HG03025 (cell line): ENCODE results near the gene EFR3B.
"Not testable (repeated sequence)": the region's sequence is repeated elsewhere in the genome, so short reads cannot be mapped to it uniquely, and the experiment has no call there.

Source experiments
- ATAC-seq: cut with Tn5 transposase; IDR thresholded peaks from one replicate; pipeline ENCODE4 v1.9.1; 2021; ENCODE audit warnings: mild to moderate bottlenecking, moderate library complexity; ENCODE audit not compliant: unreplicated experiment, low FRiP score

EFR3B gene

DNA sequence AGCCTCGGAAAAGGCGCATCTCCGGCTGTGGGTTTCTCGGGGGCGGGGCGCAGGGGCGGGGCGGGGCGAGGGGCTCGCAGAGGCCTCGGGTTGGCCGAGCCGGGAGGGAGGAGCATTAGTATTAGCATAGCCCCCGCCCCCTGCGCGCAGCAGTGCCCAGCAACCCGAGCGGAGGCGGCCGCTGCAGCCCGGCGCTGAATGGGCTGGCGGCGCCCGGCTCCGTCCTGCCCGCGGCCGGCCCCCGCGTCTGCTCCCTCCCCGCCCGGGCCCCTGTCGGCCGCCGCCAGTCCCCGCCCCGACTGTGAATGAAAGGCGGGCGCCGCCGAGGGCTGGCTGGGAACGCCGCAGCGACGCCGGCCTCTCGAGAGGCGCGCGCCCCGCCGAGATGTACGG is at the start of gene EFR3B:
Gene EFR3B (plus strand): TSS at position 149 of the 393 bp plus-strand sequence. CDS start 237 bp downstream, at position 386.
- ATAC-seq, result peak; percentile 92

- ATAC-seq, result no peak
Measured at GRCh38 chr2:24993406-24994145, 48.3 kb upstream of the EFR3B start.

GRCh38 chr2:24994146-24994724 is 47.6 kb upstream of the EFR3B start:
- ATAC-seq, result no peak

DNA sequence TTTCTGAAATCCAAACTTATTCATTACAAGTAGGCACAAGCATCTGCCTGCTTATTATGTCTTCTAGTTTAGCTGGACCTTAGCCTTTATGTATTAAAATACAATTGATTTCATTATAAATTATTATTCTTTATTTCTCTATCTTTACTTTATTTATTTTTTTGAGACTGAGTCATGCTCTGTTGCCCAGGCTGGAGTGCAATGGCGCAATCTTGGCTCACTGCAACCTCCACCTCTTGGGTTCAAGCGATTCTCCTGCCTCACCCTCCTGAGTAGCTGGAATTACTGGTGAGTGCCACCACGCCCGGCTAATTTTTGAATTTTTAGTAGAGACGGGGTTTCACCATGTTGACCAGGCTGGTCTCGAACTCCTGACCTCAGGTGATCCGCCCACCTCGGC is 42.8 kb upstream of the EFR3B start:
- not testable (repeated sequence) for ATAC-seq

DNA sequence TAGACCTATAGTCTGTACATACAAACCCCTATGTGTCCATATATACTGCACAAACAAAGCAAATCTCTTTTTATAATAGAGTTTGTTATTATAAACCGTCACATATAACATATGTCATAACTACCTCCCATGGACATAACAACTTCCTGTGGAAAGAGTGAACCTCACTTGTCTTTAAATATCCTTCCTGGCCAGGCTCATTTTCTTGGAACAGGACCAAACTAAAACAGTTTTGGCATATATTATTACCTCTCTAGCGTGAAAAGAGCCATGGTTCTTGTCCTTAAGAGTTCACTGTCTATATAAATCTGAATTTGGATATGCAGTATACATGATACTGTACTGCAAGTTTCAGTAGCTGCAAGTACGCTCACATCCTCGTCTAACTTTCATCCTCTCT is 41.8 kb upstream of the EFR3B start:
- no peak for ATAC-seq

DNA sequence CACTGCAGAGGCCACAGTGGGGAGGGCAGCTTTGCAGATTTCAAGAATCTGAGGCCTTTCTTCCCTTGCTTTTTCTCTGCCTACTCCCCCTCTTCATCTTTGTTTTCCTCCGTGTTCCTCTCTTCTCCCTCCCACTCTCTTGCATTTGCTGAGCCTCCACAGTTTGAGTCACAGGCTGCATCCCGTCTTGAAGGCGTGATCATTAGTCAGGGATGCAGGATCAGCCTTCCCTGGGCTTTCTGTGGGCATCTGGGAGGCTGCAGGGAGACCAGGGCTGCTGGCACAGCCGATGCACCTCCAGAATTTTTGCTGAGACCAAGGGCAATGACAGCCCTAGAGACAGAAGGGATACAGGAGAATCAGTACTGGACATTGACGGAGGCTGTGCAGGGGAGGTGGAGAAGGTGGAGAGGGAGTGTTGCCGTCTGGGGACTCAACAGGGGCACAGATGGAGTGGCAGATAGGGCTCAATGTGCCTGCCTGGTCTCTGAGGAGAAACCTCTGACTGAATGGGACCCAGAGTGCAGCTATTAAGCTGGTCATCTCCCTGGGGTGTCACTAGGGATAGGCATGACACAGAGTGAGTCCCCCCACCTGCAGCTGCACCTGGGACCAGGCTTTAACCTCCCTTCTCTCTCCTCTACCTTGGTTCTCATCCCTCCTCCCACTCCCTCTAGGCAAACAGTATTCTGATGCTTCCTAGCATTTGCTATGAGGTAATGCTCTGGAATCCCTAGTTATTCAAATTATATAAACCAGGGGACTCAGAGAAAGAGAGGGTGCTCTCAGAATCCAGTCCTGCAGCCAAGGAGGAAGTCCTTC is 41.2 kb upstream of the EFR3B start:
- no peak for ATAC-seq

DNA sequence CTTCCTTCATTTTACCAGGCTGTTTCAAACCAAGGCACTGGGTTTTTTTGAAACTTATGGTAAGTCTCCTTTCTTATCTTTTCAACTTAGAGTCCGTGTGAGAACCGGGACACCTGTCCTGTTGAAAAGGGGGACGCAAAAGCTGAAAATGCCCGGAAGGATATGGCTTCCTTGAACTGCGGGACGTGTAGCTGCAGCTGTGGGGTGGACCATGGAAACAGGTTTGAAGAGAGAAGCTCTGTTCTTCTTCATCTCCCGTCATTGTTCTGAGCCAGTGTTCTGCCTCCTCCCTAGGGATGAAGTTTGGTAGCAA is 40.6 kb upstream of the EFR3B start:
- no peak for ATAC-seq

GRCh38 chr2:25002066-25002465 is 39.8 kb upstream of the EFR3B start:
- ATAC-seq, result no peak

- no peak for ATAC-seq
Measured at GRCh38 chr2:25009954-25010353, 31.9 kb upstream of the EFR3B start.

GRCh38 chr2:25011342-25011741 is 30.5 kb upstream of the EFR3B start:
- ATAC-seq, result not testable (repeated sequence)

GRCh38 chr2:25014631-25015030 is 27.2 kb upstream of the EFR3B start:
- ATAC-seq, result no peak

DNA sequence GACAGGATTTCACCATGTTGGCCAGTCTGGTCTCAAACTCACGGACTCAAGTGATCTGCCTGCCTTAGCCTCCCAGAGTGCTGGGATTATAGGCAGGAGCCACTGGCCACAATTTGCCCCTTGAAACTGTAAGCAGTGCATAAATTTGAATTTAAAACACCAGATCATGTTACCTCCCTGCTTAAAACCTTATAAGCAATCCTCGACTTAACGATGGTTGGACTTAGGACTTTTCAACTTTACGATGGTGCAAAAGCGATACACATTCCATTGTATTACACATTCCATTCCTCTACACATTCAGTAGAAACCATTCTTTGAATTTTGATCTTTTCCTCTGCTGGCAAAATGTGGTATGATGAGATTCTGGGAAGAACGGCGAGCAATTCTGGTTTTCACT is 23.2 kb upstream of the EFR3B start:
- ATAC-seq, result no peak

DNA sequence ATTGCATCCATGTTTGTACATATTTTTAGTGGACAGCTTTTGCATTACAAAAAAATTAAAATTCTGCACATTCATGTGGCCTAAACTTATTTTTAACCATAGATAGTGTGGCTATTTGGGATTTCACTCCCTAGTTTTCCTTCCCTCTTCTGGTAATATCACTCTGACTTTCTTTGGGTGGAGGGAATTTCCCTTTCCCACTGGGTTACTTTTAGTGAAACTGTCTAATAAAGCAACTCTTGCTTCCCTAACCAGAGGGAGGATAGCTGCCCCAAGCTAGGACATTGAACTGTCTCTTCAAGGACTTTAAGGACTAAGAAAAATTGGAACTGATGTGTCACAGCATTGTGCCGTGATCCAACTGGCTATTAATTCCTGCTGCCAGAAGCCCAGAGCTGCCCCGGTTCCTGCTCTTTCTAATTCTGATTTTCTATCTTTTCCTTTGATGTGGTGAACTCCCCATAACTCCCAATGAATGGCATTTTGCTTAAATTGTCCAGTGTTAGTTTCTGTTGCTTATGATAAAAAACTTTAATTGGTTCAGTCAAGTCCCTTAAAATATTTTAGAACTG is 20.0 kb upstream of the EFR3B start:
- no peak for ATAC-seq

DNA sequence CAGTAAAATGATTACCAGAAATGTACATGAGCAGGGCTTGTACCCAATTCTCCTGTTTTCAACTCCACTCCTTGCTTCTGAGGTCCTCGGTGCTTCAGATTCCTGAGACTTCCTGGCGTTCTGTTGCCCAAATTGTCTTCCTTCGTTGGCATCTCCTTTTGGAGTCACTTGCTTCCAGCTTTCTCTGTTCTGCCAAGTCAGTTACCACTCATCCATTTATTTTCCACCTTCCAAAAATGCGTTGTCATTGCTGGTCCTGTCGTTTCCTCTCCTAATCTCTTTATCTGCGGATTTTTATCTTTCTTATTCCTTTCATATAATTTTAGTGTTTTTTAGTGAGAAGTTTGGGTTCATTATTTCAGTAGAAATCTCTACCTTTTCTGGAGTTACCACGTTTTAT is 18.5 kb upstream of the EFR3B start:
- no peak for ATAC-seq

GRCh38 chr2:25025229-25026007 is 16.5 kb upstream of the EFR3B start:
- no peak for ATAC-seq

DNA sequence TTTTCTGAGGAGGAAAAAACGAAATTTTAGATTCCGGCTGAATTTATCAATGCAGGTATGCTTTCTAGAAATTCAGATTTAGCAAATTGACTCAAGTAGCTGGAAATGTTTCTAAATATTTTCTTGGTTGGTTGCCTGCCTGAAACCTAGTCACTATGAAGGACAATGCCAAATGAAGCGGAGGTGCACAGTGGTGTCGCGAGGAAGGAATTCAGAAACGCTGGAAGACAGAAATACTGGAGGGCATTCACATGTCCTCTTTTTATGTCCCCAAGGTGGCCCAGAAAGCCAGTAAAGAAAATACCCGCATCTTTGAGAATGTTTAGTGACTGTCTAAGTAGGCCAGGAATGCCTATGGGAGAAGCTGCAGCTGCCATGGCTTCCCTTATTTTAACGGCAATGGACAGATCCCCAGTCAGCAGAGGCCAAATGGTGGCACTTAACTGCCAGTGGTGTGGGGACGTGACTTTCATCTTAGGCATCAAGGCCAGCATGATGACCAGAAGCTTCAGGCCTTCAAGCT is 15.8 kb upstream of the EFR3B start:
- no peak for ATAC-seq

DNA sequence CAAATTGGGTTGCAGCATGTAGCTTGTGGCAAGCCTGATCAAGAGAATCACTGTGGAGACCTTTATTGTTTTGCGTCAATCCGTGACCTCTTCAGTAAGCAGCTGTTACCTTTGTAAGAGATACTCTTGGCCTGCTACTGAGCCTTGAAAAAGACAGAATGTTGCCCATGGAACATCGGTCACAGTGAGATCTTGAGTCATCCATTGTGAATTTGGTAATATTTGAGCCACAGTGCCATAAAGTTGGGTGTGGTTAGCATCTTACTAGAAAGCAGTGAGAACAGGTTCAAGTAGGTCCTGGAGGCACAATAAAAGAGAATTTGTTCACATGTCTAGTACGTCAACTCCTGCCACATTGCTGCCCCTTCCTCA is 12.7 kb upstream of the EFR3B start:
- ATAC-seq, result no peak

DNA sequence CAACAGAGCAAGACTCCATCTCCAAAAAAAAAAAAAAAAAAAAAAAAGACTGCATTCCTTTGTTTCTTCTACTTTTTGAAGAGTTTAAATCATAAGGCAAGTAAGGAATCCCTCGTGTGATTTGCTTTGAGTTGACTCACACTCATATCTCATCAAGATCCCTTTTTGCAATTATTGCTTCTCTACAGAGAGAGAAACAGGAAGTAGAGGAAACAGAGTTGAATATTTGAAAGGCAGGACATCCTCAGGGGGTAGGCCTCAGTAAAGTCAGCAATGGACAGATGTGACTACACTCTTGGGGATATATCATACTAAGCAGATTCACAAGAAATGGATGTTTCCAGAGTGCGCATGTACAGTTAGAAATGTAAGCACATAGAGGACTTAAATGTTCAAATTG is 11.2 kb upstream of the EFR3B start:
- no peak for ATAC-seq

DNA sequence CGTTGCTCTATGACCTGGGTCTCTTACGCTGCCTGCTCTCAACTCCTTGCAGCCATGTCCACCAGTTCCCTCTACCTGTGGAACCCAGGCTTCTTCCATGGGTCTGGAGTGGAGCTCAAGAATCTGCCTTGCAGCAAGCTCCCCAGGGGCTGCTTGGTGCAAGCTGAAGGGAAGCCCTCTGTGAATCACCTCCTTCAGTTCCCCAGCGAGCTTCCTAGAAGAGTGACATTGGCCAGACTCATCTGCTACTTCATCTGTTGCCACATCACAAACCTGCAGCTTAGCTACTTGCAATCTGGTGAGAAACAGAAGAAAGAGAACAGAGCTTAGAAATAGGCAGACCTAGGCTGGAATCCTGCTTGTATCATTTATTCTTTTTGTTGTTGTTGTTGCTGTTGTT is 9.8 kb upstream of the EFR3B start:
- ATAC-seq, result no peak

- ATAC-seq, result no peak
Measured at GRCh38 chr2:25032901-25033300, 9.0 kb upstream of the EFR3B start.
